Nucleus accumbens (tissue), 56 donors: ENCODE data around the gene PTPN9.
A peak's percentile ranks its signal among the peaks of the same experiment; 100 is the strongest.
"Not testable (repeated sequence)": the region's sequence is repeated elsewhere in the genome, so short reads cannot be mapped to it uniquely, and the experiment has no call there.

Experiments
- DNase-seq, 56 donors: peaks; one replicate each; lab custom pipeline; 2025; lab: John Stamatoyannopoulos, UW

Gene PTPN9

DNA sequence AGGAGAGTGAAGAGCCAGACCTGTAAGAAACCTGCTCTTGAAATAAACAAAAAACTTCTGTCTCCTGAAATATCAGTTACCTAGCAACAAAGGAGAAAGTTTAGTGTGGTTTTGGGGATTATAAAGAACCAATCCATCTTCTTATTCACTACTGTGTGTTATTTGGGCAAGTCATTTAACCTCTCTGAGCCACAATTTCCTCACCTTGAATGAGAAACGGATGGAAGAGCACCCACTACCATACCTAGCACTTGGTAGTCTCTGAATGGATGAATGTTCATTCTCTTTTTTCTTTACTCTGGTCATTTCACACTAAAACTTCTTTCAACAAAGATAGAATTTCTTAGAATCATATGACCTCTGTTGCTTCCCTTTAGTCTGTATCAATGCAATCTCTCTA is 45.2 kb downstream of the PTPN9 start:
- DNase-seq: no peak

DNA sequence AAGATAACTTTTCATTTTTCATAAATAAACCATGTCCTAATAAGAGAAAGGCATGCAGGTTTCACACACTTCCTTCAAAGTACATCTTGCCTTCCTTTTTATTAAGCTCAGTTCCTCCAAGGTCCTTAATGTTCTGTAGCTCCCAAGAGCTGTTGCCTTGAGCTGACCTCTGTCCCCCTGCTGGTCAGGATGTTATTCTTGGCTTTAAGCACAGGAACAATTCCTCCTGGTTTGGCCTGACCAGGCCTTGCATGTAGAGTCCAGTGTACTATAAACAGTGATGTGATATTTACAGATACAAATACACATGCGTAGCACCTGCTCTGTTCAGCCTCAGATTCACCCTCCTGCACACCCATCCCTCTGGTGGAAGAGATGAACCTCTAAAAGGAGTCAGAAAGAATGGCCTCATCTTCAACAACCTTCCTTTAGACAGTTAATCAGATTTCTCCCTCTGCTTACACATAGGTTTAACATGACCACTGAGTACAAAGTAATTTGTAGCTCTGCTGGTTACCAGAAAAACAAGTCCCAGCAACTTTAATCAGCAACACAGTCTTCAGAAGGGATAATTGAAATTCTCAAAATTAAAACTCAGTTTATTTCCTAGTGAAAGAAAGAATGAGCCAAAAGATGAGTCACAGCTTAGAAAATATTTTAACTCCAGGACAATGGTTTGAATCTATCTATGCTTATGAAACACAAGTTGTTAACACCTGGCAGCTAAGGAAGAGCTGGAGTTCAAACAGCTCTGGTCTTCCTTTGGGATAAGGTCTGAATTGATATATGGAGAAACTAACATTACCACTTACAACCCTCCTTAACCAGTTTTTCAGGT is 46.5 kb downstream of the PTPN9 start:
- DNase-seq: peak in 1 of 56 donors; percentile 3

DNA sequence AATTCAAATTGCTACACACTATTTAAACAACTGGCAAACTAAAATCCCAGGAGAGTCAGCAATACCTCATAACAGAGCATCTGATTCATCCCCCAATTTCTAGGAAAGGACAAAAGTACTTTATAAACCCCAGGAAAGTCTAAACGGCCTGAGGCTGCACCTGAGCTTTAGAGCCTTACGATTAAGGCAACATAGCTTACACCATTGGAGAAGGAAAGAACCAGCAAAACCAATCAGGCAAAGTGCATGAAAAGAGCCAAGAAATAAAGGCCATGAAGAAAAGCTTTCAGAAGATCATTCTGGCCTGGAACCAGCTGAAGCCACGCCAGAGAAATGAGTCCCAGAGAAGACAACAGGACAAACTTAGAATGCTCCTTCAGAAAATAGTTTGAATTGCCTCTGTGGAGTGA is 48.1 kb downstream of the PTPN9 start:
- peak in 20 of 56 donors; percentile 1 to 60 (median 14) for DNase-seq

DNA sequence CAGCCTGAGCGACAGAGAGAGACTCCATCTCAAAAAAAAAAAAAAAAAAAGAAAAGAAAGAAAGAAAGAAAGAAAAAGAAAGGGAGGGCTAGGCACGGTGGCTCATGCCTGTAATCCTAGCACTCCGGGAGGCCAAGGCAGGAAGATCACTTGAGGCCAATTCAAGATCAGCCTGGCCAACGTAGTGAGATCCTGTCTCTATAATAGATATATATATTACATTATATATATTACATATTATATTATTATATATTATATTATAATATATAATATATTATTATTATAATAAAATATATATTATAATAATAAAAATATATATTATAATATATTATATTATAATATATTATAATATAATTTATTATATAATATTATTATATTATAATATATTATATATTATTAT is 48.9 kb downstream of the PTPN9 start:
- DNase-seq: no peak

DNA sequence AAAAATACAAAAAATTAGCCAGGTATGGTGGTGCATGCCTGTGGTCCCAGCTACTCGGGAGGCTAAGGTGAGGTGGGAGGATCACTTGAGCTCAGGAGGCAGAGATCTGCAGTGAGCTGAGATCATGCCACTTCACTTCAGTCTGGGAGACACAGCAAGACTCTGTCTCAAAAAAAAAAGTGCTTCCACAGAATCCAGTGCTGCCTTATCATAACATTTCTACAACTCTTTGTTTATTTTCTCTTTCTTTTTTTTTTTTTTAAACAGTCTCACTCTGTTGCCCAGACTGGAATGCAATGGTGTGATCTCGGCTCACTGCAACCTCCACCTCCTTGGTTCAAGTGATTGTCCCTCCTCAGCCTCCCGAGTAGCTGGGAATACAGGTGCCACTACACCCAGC is 53.4 kb downstream of the PTPN9 start:
- not testable (repeated sequence) for DNase-seq

DNA sequence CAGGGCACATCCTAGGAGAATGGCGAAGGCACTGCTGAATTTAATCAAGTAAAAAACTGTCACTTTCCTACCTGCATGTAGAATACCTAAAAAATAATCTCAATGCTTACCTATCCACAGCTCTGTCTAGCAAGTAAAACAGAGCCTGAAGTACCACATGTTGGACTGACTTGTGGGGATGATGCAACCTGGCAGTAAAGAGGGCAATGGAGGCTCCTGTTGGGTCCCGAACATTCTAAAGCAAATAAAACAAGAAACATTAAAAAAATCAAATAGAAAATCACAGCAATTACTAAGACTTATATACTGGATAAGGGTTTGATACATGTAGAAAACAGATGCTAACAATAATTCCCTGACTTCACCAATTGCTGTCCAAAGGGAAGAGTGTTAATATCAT is 56.1 kb downstream of the PTPN9 start:
- no peak for DNase-seq

- DNase-seq: no peak
Measured at GRCh38 chr15:75517233-75517632, 61.9 kb downstream of the PTPN9 start.

DNA sequence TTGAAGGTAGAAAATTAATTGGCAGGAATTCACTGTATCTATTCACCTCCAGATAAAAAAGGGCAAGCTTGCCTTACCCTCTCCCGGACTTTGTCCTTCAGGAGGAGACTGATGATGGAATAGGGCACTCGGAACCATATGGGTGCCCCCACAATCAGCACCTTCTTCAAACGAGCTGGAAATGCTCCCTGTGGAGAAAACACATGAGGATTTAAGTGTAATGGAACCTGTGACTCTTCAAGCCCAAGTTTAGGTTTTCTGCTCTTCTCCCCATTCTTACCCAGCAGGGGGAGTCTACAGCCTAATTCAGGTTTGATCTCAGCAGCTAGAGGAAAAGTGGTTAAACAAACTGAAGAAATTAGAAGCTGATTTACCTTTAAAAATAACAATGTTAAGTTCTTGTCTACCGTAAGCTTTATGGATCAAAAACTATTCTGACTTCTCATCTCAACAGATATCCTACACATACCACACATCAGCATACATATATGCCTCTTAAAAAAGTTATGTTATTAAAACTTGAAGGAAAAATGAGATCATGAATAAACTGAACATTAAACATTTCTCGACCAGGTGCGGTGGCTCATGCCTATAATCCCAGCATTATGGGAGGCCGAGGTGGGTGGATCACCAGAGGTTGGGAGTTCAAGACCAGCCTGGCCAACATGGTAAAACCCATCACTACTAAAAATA is 70.1 kb downstream of the PTPN9 start:
- peak in 1 of 56 donors; percentile 0 for DNase-seq

GRCh38 chr15:75502360-75502759 is 76.8 kb downstream of the PTPN9 start:
- no peak for DNase-seq

GRCh38 chr15:75493732-75494131 is 85.4 kb downstream of the PTPN9 start:
- DNase-seq: no peak

DNA sequence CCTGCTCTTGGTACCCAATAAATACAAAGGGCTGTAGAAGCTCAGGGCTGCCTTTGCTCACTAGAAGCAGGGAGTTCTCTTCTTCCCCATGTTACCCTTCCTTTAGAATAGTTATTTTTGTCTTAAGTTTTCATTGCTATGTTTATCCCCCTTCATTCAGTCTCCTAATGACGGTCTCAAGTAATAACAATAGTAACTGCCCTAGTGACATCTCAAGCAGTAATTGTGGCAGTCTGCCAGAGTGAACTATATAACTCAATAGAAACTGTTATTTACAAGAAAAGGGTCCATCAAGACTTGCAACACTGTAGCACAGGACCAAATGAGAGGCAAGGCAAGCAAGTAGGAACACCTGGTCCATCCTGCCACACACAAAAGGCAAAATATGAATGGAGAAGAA is 95.2 kb downstream of the PTPN9 start:
- no peak for DNase-seq

DNA sequence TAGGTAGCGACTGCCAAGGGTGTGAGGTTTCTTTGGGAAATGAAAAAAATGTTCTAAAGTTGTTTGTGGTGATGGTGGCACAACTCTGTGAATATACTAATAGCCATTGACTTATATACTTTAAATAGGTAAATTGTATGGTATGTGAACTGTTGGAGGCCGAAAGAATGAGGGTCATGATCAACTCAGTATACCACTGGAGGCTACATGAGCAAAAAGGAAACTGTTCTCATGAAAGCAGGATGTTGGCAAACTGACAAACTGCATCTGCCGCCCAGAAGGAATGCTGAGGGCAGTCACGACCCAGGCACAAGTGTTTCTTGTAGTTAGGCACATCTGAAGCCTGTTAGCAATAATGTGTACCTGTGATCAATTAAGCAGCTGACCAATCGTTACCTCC is 95.6 kb downstream of the PTPN9 start:
- not testable (repeated sequence) for DNase-seq

- no peak for DNase-seq
Measured at GRCh38 chr15:75483106-75483505, 96.0 kb downstream of the PTPN9 start.

- not testable (repeated sequence) for DNase-seq
Measured at GRCh38 chr15:75480463-75480862, 98.7 kb downstream of the PTPN9 start.

- DNase-seq: no peak
Measured at GRCh38 chr15:75479670-75480069, 99.4 kb downstream of the PTPN9 start.

DNA sequence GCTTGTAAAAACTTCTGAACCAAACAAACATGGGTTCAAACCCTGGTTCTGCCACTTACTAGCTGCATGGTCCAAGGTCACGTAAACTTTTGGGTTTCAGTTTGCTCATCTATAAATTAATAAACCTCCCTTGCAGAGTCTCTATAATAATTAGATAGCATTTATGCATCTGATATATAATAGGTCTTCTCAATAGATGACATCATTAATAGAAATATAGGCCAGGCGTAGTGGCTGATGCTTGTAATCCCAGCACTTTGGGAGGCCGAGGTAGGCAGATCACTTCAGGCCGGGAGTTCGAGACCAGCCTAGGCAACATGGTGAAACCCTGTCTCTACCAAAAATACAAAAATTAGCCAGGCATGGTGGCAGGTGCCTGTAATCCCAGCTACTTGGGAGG is 102.0 kb downstream of the PTPN9 start:
- not testable (repeated sequence) for DNase-seq

- DNase-seq: no peak
Measured at GRCh38 chr15:75468913-75469598, 110.1 kb downstream of the PTPN9 start.

DNA sequence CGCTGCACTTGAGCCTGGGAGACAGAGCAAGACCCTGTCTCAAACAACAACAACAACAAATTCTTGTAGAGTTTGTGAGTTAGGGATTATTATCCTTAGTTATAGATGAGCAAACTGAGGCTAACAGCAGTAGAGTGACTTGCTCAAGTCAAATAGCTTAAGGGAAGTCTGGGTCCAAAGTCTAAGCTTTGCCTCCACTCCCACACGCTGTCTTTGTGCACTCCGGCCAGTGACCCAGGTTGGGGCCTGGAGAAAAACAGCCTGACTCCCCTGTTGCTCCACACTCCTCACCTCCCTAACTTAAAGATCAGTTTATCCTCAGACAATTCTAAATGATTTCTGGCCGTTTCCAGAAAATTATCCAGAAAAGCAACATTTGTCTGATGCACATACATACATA is 118.5 kb downstream of the PTPN9 start:
- no peak for DNase-seq

- DNase-seq: no peak
Measured at GRCh38 chr15:75459581-75459980, 119.5 kb downstream of the PTPN9 start.

DNA sequence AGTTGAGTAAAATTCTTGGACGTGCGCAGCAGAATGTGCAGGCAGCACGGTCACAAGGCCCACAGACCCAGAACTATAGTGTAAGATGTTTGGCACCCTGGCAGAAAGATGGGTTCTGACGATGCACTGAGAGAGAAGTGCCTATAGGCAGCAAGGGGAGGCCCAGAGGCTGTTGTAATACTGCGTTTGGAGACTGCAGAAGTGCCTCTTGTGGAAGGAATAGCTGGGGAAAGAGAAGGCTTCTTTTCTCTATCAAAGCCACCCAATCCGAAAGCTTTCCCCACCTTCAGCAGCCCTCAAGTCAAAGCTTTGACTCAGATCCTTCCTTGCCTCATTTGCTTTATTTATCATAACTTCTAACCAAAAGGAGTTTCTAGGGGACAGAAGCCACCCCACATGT is 122.4 kb downstream of the PTPN9 start:
- DNase-seq: no peak

- peak in 9 of 56 donors; percentile 34 to 79 (median 45) for DNase-seq
Measured at GRCh38 chr15:75455982-75456531, 123.1 kb downstream of the PTPN9 start.
